Left ventricle myocardium inferior (tissue), 1 donor: ENCODE data around the gene EXOSC2. TPM values are rescaled to one million over a fixed set of nuclear protein-coding genes. Genes with fewer than 3 reads are reported as not detected.

Experiments used
- DNase-seq: peaks from one replicate; pipeline ENCODE4 v3.0.0-alpha.2; 2020
- H3K27ac ChIP-seq: fragments of 200-600 bp; replicated peaks from 2 replicates; pipeline ENCODE4 v1.8.0; 2021
- H3K27me3 ChIP-seq: fragments of 200-600 bp; 2 replicates; pipeline ENCODE4 v1.8.0; 2021; ENCODE audit warnings: low read depth
- H3K36me3 ChIP-seq: fragments of 200-600 bp; 2 replicates; pipeline ENCODE4 v1.8.0; 2021
- H3K4me1 ChIP-seq: fragments of 200-600 bp; 2 replicates; pipeline ENCODE4 v1.8.0; 2021
- H3K4me3 ChIP-seq: fragments of 200-600 bp; 2 replicates; pipeline ENCODE4 v1.8.0; 2021; ENCODE audit warnings: mild to moderate bottlenecking, moderate library complexity
- H3K9me3 ChIP-seq: fragments of 200-600 bp; replicated peaks from 2 replicates; pipeline ENCODE4 v1.8.0; 2021
- CTCF ChIP-seq: fragments of 200-600 bp; IDR thresholded peaks from 2 replicates; pipeline ENCODE4 v1.8.0; 2021; ENCODE audit warnings: antibody characterized with exemption, mild to moderate bottlenecking, borderline replicate concordance
- intact Hi-C: fragments of 100-400 bp; cut with micrococcal nuclease; formaldehyde crosslinking; loops from one replicate; pipeline ENCODE4 v1.11.0; 2022
- total RNA-seq: library from RNA; stranded (reverse); fragmentation: NEBNext Ultra II Directional; extraction: Animal tissue kit (Norgen Biotek cat#: 25700); gene quantifications from one replicate; pipeline ENCODE4 v1.2.1, GENCODE V29; 2021
- donor health status: DM: no; HTN: yes; CAD: no; lungs with severe emphysema.

EXOSC2 gene
- total RNA-seq, 1 donor from 2014 or later, result 12.0 TPM

DNA sequence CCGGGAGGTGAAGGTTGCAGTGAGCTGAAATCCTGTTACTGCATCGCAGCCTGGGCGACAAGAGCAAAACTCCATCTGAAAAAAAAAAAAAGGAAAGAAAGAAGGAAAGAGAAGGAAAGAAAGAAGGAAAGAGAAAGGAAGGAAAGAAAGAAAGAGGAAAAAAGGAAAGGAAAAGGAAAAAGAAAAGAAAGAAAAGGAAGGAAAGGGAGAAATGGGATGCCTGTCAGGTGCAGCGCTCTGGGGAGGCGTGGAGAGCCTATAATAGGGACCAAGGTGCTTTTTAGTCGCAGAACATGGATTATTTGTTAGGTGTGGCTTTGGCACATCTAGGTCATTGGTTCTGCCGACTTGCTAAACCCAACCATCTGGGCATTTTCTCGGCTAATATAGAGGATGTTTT lies 17.9 kb downstream of the EXOSC2 start:
- intact Hi-C loops, result loop anchor here (10.0 kb wide), 1 partner anchor 53 kb away; no protein-coding TSS in a partner anchor

GRCh38 chr9:130712564-130713285 lies 19.1 kb downstream of the EXOSC2 start:
- Histone ChIP-seq H3K9me3 (no peaks in the 10 kb centered on the region), H3K4me1 (peaks cover 48% of the 10 kb centered on the region), H3K4me3 (peak overlapping the region; percentile 98), H3K27me3 (no peaks in the 10 kb centered on the region), H3K36me3 (no peaks in the 10 kb centered on the region), H3K27ac (peak overlapping the region; percentile 99)
- peak; percentile 10 for TF ChIP-seq CTCF
- intact Hi-C loops, result loop anchor here (10.0 kb wide), 1 partner anchor 52 kb away; no protein-coding TSS in a partner anchor
- DNase-seq, result peak; percentile 99

More for the DNA sequence above, 17.9 kb downstream of the EXOSC2 start:
- Histone ChIP-seq H3K9me3 (no peaks in the 10 kb centered on the region), H3K4me3 (no peak overlapping the region), H3K36me3 (no peaks in the 10 kb centered on the region), H3K4me1 (peaks cover 42% of the 10 kb centered on the region), H3K27me3 (no peaks in the 10 kb centered on the region), H3K27ac (no peak overlapping the region)
- DNase-seq, result no peak
- TF ChIP-seq CTCF, result no peak

DNA sequence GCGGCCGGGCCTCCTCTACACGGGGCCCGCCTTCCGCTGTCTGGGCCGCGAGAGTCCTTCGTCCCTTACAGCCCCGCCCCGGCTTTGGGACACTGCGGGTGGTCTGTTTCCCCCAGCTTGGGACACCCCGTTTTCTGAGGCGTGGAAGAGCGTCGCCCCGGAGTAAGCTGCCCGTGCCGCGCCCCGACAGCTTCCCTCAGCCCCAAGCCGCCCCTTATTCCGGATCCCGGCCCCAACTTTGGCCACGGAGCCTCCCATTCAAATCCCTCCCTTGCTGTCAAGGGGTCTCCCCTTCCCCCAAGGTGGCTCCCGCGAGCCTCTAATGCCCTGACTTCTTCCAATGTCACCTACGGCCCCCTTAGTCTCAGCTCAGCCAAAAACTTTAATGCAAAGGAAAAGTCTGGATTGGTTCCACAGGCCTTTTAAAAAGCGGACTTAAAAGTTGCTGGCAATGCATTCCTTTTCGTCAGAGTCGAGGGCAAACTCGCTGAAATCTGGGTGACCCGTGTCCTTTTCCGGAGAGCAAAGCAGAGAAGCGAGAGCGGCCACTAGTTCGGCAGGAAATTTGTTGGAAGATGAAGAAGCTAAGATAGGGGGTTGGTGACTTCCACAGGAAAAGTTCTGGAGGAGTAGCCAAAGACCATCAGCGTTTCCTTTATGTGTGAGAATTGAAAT lies 19.8 kb downstream of the EXOSC2 start:
- H3K36me3 ChIP-seq, result no peaks in the 10 kb centered on the region
- TF ChIP-seq CTCF, result no peak
- peaks cover 52% of the 10 kb centered on the region for H3K4me1 ChIP-seq
- no peaks in the 10 kb centered on the region for H3K9me3 ChIP-seq
- DNase-seq, result no peak
- peak overlapping the region; percentile 98 for H3K4me3 ChIP-seq
- intact Hi-C loops, result loop anchor here (10.0 kb wide), 1 partner anchor 51 kb away; no protein-coding TSS in a partner anchor
- peak overlapping the region; percentile 99 for H3K27ac ChIP-seq
- H3K27me3 ChIP-seq, result no peaks in the 10 kb centered on the region

DNA sequence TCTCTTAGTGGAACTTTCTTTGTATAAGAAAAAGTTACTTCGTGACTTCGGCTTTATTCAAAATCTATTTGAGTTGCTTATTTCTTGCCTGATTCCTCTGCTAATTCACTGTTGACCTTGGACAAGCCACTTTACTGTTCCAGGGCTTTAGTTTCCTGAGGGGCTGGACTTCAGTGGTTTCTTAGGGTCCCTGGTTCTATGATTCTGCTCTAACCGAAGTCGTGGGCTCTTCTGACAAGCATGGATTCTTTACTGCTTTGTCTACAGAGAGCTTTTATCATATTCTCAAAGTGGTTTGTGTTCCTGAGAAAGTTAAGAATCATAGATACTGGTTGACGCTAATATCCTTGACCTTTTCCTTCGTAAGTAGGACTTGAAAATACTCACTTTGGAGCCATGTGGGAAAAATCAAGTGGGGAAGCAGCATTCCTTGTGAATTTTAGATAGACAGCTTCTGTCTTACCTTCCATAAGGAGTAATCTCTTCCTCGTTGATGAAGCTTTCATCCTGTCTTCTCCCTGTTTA lies 21.1 kb downstream of the EXOSC2 start:
- no peak for DNase-seq
- Histone ChIP-seq H3K27me3 (no peaks in the 10 kb centered on the region), H3K4me3 (peak overlapping the region; percentile 98), H3K4me1 (peaks cover 54% of the 10 kb centered on the region), H3K9me3 (no peaks in the 10 kb centered on the region), H3K36me3 (no peaks in the 10 kb centered on the region), H3K27ac (peak overlapping the region; percentile 99)
- TF ChIP-seq CTCF, result no peak
- intact Hi-C loops, result loop anchor here (10.0 kb wide), 1 partner anchor 50 kb away; no protein-coding TSS in a partner anchor

DNA sequence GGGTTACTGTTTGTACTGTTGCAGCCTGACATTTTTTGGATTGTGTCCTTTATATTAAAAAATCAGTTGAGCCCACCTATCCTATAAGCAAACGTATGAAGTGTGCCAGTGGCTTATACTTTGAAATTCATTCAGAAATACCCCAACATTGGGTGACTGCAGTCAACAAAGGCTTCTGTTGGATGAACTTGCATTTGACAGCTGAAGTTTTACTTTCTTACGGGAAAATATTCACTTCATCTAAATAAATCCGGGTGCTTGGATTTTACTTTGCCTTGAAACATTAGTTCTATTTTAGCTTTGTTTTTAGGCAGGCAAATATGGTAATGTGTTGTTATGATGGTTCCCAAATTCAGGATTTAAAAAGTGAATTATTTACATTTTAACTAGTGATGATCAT lies 21.7 kb downstream of the EXOSC2 start:
- TF ChIP-seq CTCF, result no peak

More for the DNA sequence above, 21.7 kb downstream of the EXOSC2 start:
- peak overlapping the region; percentile 98 for H3K4me3 ChIP-seq
- peaks cover 54% of the 10 kb centered on the region for H3K4me1 ChIP-seq
- no peaks in the 10 kb centered on the region for H3K9me3 ChIP-seq
- intact Hi-C loops, result loop anchor here (10.0 kb wide), 1 partner anchor 50 kb away; no protein-coding TSS in a partner anchor
- no peak for DNase-seq
- H3K27ac ChIP-seq, result peak overlapping the region; percentile 99
- H3K27me3 ChIP-seq, result no peaks in the 10 kb centered on the region
- H3K36me3 ChIP-seq, result no peaks in the 10 kb centered on the region
